ENCODE data around the gene KLF1.
A peak's percentile ranks its signal among the peaks of the same experiment; 100 is the strongest.
"Not testable (repeated sequence)": the region's sequence is repeated elsewhere in the genome, so short reads cannot be mapped to it uniquely, and the experiment has no call there.

The KLF1 gene

GRCh38 chr19:12890787-12891552, 4.0 kb upstream of the KLF1 start, which contains the start of gene GCDH:
Gene GCDH, plus strand, starts transcription at chr19:12891160. Its CDS starts 145 bp downstream, at chr19:12891305.
- peak; percentile 99 for DNase-seq

- DNase-seq: not testable (repeated sequence)
Observed at GRCh38 chr19:12890299-12890786, 3.3 kb upstream of the KLF1 start.

- DNase-seq: no peak
Observed at GRCh38 chr19:12888006-12888603, 1.1 kb upstream of the KLF1 start.

DNA sequence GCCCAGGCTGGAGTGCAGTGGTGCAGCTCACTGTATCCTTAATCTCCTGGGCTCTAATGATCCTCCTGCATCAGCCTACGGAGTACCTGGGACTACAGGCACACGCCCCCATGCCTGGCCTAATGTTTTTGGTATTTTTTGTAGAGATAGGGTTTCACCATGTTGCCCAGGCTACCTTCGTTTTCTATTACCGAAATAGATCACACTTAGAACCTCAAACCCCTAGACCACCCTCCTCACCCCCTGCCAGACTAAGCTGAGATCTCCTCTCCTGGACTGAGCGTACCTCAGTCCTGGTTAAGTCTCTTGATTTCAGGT, 391 bp downstream of the KLF1 start:
- DNase-seq: no peak

- DNase-seq: no peak
Observed at GRCh38 chr19:12885749-12886650, 1.0 kb downstream of the KLF1 start.

DNA sequence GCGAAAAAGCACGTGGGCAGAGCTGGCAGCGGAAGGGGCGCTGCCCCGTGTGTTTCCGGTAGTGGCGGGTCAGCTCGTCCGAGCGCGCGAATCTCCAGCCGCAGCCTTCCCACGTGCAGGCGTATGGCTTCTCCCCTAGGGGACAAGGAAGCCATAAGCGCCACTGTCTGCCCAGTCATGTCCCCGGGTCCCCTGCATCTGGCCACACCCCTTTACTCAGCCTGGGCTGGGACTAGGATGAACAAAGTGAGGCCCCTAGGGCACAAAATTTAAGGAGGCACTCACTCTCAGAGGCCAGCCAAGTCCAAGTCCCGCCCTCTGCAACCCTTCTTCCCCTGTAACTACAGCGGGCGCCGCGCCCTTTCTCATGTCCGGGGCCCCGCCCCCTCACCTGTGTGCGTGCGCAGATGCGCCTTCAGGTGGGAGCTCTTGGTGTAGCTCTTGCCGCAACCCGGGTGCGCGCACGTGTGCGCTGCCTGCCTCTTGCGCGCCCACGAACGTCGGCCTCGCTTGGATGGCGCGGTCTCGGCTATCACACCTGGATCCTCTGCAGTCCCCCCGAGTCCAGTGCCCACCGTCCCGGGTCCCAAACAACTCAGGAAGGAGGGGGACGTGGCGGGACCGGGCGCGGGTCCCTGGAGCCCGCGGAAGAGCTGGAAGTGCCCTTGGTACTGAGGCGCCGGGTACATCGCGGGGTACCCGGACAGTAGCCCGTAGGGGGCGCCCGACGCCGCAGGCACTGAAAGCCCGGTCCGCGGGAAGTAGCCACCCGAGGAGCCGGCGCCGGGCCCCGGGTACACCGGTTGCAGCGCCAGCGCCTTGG, 1.9 kb downstream of the KLF1 start:
- peak; percentile 89 for DNase-seq

DNA sequence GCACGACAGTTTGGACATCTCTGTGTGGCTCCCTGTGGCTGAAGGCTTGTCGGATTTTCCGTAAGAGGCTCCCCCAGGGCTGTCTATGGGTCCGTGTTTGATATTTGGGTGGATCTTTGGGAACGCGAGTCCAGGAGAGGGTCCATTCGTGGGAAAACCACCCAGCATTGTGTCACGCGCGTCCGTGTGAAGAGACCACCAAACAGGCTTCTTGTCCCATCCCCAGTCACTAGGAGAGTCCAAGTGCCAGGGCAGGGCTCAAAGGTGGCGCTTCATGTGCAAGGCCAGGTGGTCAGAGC, 2.4 kb downstream of the KLF1 start:
- no peak for DNase-seq

GRCh38 chr19:12884202-12884601, 2.8 kb downstream of the KLF1 start:
- no peak for DNase-seq

DNA sequence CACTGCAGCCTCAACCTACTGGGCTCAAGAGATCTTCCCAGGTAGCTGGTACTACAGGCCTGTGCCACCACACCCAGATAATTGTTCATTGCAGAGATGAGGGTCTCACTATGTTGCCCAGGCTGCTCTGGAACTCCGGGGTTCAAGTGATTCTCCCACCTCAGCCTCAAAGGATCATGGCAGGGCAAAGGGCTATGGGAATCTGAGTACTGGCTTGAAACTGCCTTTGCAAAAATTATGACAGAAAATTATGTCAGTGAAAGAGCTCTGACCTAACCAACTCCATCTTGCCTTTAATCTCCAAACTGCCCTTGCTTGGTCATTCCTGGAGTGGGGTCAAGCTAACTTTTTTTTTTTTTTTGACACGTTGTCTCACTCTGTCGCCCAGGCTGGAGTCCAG, 4.4 kb downstream of the KLF1 start:
- DNase-seq: no peak

- DNase-seq: peak; percentile 97
Observed at GRCh38 chr19:12881172-12881808, 5.7 kb downstream of the KLF1 start, which contains the start of gene DNASE2. Gene DNASE2, minus strand, starts transcription at chr19:12881449. Its CDS starts 74 bp downstream, at chr19:12881375.

- no peak for DNase-seq
Observed at GRCh38 chr19:12880551-12881171, 6.3 kb downstream of the KLF1 start.

GRCh38 chr19:12875086-12875485, 11.9 kb downstream of the KLF1 start:
- no peak for DNase-seq

DNA sequence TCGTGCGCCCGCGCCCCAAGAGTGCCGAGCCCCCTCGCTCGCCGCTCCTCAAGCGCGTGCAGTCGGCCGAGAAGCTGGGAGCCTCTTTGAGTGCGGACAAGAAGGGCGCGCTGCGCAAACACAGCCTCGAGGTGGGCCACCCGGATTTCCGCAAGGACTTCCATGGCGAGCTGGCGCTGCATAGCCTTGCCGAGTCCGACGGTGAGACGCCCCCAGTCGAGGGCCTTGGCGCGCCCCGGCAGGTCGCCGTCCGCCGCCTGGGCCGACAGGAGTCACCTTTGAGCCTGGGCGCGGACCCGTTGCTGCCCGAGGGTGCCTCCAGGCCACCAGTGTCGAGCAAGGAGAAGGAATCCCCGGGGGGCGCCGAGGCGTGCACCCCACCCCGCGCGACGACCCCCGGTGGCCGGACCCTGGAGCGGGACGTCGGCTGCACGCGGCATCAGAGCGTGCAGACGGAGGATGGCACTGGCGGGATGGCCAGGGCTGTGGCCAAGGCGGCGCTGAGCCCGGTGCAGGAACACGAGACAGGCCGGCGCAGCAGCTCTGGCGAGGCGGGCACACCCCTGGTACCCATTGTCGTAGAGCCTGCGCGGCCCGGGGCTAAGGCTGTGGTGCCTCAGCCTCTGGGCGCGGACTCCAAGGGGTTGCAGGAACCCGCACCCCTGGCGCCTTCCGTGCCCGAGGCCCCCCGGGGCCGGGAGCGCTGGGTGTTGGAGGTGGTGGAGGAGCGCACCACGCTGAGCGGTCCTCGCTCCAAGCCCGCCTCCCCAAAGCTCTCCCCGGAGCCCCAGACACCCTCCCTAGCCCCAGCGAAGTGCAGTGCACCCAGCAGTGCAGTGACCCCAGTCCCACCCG, 12.9 kb downstream of the KLF1 start:
- no peak for DNase-seq

DNA sequence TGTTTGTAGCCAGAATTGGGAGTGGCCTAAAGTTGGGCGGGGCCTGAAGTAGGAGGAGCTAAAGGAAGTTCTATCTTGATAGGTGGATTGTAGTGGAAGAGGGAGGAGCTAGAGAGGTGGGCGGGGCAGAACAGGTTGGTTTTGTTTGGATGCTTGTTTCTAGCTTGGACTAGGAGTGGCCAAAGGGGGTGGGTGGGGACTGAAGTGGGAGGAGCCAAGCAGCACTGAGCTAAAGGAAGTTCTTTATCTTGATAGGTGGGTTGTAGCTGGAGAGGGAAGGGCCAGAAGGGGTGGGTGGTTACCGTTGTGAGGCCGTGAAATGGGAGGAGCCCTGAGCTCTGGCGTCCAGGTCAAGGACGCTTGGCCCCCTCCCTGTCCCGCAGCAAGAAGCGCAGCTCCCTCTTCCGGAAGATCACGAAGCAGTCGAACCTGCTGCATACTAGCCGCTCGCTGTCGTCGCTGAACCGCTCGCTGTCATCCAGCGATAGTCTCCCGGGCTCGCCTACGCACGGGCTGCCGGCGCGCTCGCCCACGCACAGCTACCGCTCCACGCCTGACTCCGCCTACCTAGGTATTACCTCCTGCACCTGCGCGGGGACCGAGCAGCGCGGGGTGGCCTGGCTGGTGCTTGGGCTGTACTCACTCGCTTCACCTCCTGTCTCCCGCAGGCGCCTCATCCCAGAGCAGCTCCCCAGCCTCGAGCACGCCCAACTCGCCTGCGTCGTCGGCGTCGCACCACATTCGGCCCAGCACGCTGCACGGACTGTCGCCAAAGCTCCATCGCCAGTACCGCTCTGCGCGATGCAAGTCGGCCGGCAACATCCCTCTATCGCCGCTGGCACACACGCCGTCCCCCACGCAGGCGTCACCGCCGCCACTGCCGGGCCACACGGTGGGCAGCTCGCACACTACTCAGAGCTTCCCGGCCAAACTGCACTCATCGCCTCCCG, 13.8 kb downstream of the KLF1 start:
- peak; percentile 18 for DNase-seq

GRCh38 chr19:12872255-12872654, 14.7 kb downstream of the KLF1 start:
- DNase-seq: no peak

DNA sequence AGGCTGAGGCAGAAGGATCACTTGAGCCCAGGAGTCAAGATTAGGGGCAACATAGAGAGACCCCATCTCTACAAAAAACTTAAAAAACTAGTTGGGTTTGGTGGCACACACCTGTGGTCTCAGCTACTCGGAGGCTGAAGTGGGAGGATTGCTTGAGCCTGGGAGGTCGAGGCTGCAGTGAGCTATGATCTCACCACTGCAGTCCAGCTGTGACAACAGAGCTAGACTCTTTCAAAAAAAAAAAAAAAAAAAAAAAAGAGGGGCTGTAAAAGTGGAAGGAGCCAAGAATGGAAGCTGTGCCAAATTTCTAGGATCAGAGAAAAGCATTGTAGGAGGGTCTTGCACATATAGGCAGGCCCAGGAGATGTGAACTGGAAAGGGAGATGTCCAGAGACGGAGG, 15.3 kb downstream of the KLF1 start:
- DNase-seq: no peak

GRCh38 chr19:12868540-12869112, 18.4 kb downstream of the KLF1 start:
- DNase-seq: no peak

DNA sequence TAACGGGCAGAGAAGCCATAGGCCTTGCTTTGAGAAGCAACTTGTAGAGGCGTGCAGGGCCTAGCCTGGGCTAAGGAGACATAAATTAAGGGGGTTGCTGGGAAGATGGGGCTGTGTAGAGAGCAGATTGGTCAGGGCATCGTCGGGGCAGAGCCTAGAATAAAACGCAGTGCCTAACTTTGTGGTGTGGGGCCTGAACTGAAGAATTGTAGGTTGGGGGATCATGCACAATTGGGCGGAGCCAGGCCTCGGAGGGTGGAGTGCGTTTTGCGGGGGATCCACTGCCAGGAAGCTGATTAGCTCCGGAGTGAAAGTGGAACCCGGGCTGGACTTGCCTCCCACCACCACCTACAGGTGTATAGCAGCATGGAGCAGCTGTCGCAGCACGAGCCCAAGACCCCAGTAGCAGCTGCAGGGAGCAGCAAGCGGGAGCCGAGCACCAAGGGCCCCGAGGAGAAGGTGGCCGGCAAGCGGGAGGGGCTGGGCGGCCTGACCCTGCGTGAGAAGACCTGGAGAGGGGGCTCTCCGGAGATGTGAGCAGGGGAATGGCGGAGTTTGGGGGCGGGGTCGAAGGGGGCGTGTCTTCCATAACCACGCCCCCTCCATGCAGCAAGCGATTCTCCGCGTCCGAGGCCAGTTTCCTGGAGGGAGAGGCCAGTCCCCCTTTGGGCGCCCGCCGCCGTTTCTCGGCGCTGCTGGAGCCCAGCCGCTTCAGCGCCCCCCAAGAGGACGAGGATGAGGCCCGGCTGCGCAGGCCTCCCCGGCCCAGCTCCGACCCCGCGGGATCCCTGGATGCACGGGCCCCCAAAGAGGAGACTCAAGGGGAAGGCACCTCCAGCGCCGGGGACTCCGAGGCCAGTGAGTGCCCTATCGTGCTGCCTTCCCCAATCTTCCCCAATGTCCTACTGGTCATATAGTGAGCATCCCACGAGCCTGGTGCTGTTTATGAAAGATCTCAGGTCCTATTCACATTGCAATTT, 19.6 kb downstream of the KLF1 start:
- DNase-seq: peak; percentile 37

Measured in NCI-H1048 (cell line).